ENCODE measurements around the gene COL27A1. TPM values are rescaled to one million over a fixed set of nuclear protein-coding genes. Genes with fewer than 3 reads are reported as not detected.

The COL27A1 gene
- total and polyA plus RNA-seq, 9 of the 15 experiments (the other 6 are each of a cell fraction or from before 2014, with no cell fraction given): 0.07 TPM; not detected in 8

- Histone ChIP-seq H3K36me3 (ENCODE audit: control insufficient read depth, insufficient read depth, low read length) (no peaks in the 10 kb centered on the region), H3K4me3 (no peak overlapping the region), H2AFZ (ENCODE audit: low read depth, low read length) (no peak overlapping the region), H3K4me2 (ENCODE audit: insufficient read depth, low read length) (no peak overlapping the region), H3K9me3 (replicated peaks; ENCODE audit: control insufficient read depth, insufficient read depth, low read depth, low read length) (no peaks in the 10 kb centered on the region), H3K27ac (ENCODE audit: extremely low read depth, low read depth, low read length) (no peak overlapping the region), H3K4me1 (replicated peaks in 1 of 2; ENCODE audit: control insufficient read depth in 2 of 2, insufficient read depth in 2 of 2, low read length in 2 of 2) (no peaks in the 10 kb centered on the region), H3K9me1 (ENCODE audit: control insufficient read depth, insufficient read depth, low read length) (no peaks in the 10 kb centered on the region), H4K20me1 (replicated peaks; ENCODE audit: control insufficient read depth, insufficient read depth, low read length) (peaks cover 3% of the 10 kb centered on the region), H3K27me3 (ENCODE audit: control insufficient read depth in 2 of 2, insufficient read depth in 2 of 2, low read length in 2 of 2) (peaks cover 17 to 72% of the 10 kb centered on the region in 2 experiments; a peak in 4 of 5 replicates), H3K9ac (ENCODE audit: insufficient read depth in 1 of 2, low read depth in 2 of 2, low read length in 2 of 2) (no peak overlapping the region), H3K79me2 (ENCODE audit: control insufficient read depth, insufficient read depth, low read length) (no peaks in the 10 kb centered on the region)
- ATAC-seq (no peak), FAIRE-seq (no peak), DNase-seq (ENCODE audit: extremely low read depth in 1 of 4, low spot score in 3 of 4) (no peak)
- ChIA-PET CTCF (ENCODE audit: low intra/inter-chr PET ratio) (no interaction called here), POLR2A (no interaction called here)
- 2% methylated on average over 6 of the region's 6 CpGs for WGBS (ENCODE audit: insufficient coverage, low coverage, missing lambda C conversion rate)
- no peak for TF ChIP-seq HDAC3 (IDR thresholded peaks at IDR 0.05; ENCODE audit: borderline replicate concordance, partially characterized antibody)
- TF ChIP-seq HDAC8 (tag; IDR thresholded peaks at IDR 0.05): no peak
- no peak for TF ChIP-seq SRSF3 (IDR thresholded peaks at IDR 0.05; ENCODE audit: insufficient read depth, low read length)
- no peak for TF ChIP-seq TAF1 (IDR thresholded peaks at IDR 0.05; ENCODE audit: control insufficient read depth, extremely low read depth, insufficient read depth, low read length, severe bottlenecking)
- TF ChIP-seq CSDE1 (IDR thresholded peaks at IDR 0.05): no peak
- TF ChIP-seq ZBTB40 (IDR thresholded peaks at IDR 0.05): no peak
- no peak for TF ChIP-seq ZBTB40 (CRISPR knock-in tag; IDR thresholded peaks at IDR 0.05)
- TF ChIP-seq THRA (IDR thresholded peaks at IDR 0.05): no peak
- TF ChIP-seq PHF21A (IDR thresholded peaks at IDR 0.05; ENCODE audit: borderline replicate concordance, low read depth): no peak
- no TSS peak for BruUV-seq (replicated peaks)
- intact Hi-C loops (cut with micrococcal nuclease): no loop called here
- in situ Hi-C loops (cut with MboI): no loop called here
These were observed 152.5 kb downstream of the COL27A1 start for GRCh38 chr9:114307899-114308267.

Data from K562 (cell line).